OCI-LY1 (cell line): ENCODE measurements around the gene SERTAD4.

ENCODE experiments used
- H2AFZ ChIP-seq: fragments of 200-600 bp; sonication (generic), shearing (Covaris generic); 2 replicates; pipeline ENCODE4 v1.6.0; 2014; ENCODE audit warnings: antibody characterized with exemption, mild to moderate bottlenecking, low read length
- H3F3A ChIP-seq: fragments of 200-600 bp; sonication (generic), shearing (Covaris generic); 2 replicates; pipeline ENCODE4 v1.6.0; 2014; ENCODE audit warnings: mild to moderate bottlenecking, antibody characterized with exemption, low read length, moderate library complexity; ENCODE audit not compliant: insufficient read depth
- H3K27ac ChIP-seq: fragments of 200-600 bp; sonication (generic); 2 replicates; pipeline ENCODE4 v1.5.1; 2014; ENCODE audit warnings: low read length, mixed run types, mild to moderate bottlenecking, low read depth; ENCODE audit not compliant: poor library complexity, severe bottlenecking
- H3K27me3 ChIP-seq: fragments of 200-600 bp; sonication (generic); 2 replicates; pipeline ENCODE4 v1.6.0; 2014; ENCODE audit warnings: antibody characterized with exemption, mild to moderate bottlenecking, low read length, moderate library complexity; ENCODE audit not compliant: insufficient read depth
- H3K36me3 ChIP-seq: fragments of 200-600 bp; sonication (generic); 2 replicates; pipeline ENCODE4 v1.6.1; 2014; ENCODE audit warnings: mild to moderate bottlenecking, antibody characterized with exemption, low read length, moderate library complexity, mixed read lengths; ENCODE audit not compliant: insufficient read depth
- H3K4me1 ChIP-seq: fragments of 200-600 bp; sonication (generic); 2 replicates; pipeline ENCODE4 v1.5.1; 2014; ENCODE audit warnings: mild to moderate bottlenecking, low read length, moderate library complexity; ENCODE audit not compliant: insufficient read depth, severe bottlenecking
- H3K4me2 ChIP-seq: fragments of 200-600 bp; sonication (generic), shearing (Covaris generic); 2 replicates; pipeline ENCODE4 v1.6.1; 2014; ENCODE audit warnings: low read length
- H3K4me3 ChIP-seq: fragments of 200-600 bp; sonication (generic); 2 replicates; pipeline ENCODE4 v1.5.1; 2014; ENCODE audit warnings: low read length, low read depth, mild to moderate bottlenecking, mixed read lengths; ENCODE audit not compliant: poor library complexity, severe bottlenecking
- H3K79me2 ChIP-seq: fragments of 200-600 bp; shearing (Covaris generic); 2 replicates; pipeline ENCODE4 v1.6.1; 2016; ENCODE audit warnings: mixed run types, low read length, mixed read lengths; ENCODE audit not compliant: insufficient read depth
- H3K9ac ChIP-seq: fragments of 200-600 bp; sonication (generic), shearing (Covaris generic); 2 replicates; pipeline ENCODE4 v1.6.1; 2014; ENCODE audit warnings: mild to moderate bottlenecking, low read length, mixed read lengths
- H3K9me2 ChIP-seq: fragments of 200-600 bp; sonication (generic), shearing (Covaris generic); 2 replicates; pipeline ENCODE4 v1.6.1; 2014; ENCODE audit warnings: low read depth, mild to moderate bottlenecking, low read length, mixed read lengths
- H3K9me3 ChIP-seq: fragments of 200-600 bp; shearing (Covaris generic); 2 replicates; pipeline ENCODE4 v1.6.1; 2014; ENCODE audit warnings: low read length, mixed read lengths
- H4K20me1 ChIP-seq: fragments of 200-600 bp; sonication (generic), shearing (Covaris generic); 2 replicates; pipeline ENCODE4 v1.6.0; 2016; ENCODE audit warnings: mild to moderate bottlenecking, low read length; ENCODE audit not compliant: insufficient read depth
- EZH2 ChIP-seq: fragments of 200-600 bp; sonication (generic), shearing (Covaris generic); IDR thresholded peaks from 2 replicates; pipeline ENCODE4 v1.8.0; 2017; ENCODE audit warnings: borderline replicate concordance, mixed run types, mild to moderate bottlenecking, antibody characterized with exemption, low read length, moderate library complexity, mixed read lengths
- TF ChIP-seq, protein P1 (sequence below): fragments of 200-600 bp; sonication (generic), shearing (Covaris generic); IDR thresholded peaks from 2 replicates; pipeline ENCODE4 v1.5.1; 2017; ENCODE audit warnings: mild to moderate bottlenecking, antibody characterized with exemption, low read length, moderate library complexity, mixed read lengths

The SERTAD4 gene

DNA sequence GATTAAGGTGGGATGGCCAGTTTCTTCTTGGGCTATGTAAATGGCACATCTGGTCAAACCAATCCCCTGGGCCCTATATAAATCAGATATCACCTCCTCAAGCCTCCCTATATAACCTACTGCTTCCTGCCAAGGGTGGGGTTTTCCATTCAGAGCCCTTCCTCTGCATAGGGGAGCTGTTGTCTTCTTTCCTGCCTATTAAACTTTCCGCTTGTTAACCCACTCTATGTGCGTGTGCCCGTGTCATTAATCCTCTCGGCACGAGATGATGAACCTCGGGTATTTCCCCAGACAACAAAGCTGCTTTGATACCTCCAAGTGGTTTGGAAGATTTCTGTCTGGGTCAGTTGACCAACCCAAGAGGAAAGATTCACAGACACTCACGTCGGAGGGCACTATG lies 19.3 kb upstream of the SERTAD4 start:
- no peak overlapping the region for H3K9ac ChIP-seq
- H4K20me1 ChIP-seq, result no peaks in the 10 kb centered on the region
- no peaks in the 10 kb centered on the region for H3K79me2 ChIP-seq
- no peak overlapping the region for H3K27ac ChIP-seq
- no peaks in the 10 kb centered on the region for H3K9me2 ChIP-seq
- no peaks in the 10 kb centered on the region for H3K27me3 ChIP-seq
- H3K4me3 ChIP-seq, result no peak overlapping the region
- H2AFZ ChIP-seq, result no peak overlapping the region
- H3K36me3 ChIP-seq, result no peaks in the 10 kb centered on the region
- H3K4me2 ChIP-seq, result no peak overlapping the region
- H3K4me1 ChIP-seq, result no peaks in the 10 kb centered on the region
- no peak for TF ChIP-seq EZH2
- TF ChIP-seq, protein P1, sequence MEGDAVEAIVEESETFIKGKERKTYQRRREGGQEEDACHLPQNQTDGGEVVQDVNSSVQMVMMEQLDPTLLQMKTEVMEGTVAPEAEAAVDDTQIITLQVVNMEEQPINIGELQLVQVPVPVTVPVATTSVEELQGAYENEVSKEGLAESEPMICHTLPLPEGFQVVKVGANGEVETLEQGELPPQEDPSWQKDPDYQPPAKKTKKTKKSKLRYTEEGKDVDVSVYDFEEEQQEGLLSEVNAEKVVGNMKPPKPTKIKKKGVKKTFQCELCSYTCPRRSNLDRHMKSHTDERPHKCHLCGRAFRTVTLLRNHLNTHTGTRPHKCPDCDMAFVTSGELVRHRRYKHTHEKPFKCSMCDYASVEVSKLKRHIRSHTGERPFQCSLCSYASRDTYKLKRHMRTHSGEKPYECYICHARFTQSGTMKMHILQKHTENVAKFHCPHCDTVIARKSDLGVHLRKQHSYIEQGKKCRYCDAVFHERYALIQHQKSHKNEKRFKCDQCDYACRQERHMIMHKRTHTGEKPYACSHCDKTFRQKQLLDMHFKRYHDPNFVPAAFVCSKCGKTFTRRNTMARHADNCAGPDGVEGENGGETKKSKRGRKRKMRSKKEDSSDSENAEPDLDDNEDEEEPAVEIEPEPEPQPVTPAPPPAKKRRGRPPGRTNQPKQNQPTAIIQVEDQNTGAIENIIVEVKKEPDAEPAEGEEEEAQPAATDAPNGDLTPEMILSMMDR, result no peak
- no peaks in the 10 kb centered on the region for H3F3A ChIP-seq
- no peaks in the 10 kb centered on the region for H3K9me3 ChIP-seq

DNA sequence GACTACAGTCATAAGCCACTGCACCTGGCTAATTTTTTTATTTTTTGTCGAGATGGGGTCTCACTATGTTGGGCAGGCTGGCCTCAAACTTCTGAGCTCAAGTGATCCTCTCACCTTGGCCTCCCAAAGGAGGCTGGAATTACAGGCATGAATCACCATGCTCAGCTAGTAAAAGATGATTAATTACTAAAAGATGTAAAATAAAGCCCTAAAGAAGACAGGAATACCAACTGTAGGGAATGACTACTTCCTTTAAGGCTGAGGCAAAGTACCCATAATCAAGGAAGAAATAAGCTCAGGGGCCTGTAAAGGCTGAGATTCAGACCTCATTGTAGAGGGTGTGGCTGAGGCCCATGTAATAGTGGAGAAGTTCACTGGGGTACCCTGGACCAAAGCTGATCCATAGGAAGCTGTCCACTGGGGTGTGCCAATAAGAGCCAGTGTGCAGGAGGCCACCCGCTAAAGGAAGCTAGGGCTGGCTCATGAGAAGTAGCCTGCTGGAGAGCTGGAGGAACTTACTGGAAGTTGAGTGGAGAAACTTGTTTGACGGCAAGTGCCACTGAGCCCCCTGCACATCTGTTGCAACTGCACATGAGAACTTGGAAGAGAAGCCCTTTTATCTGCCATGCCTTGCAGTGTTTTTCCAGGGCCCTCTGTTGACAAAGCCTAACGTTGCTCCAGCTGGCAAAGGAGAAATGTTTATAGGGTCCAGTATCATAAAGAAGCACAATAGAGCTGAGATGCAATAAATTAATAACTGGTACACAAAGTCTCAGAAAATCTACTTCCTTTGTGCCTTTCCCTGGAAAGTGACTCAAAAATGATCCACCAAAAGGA lies 17.8 kb upstream of the SERTAD4 start:
- H4K20me1 ChIP-seq, result no peaks in the 10 kb centered on the region
- H3K27ac ChIP-seq, result no peak overlapping the region
- TF ChIP-seq, protein P1, result no peak
- TF ChIP-seq EZH2, result no peak
- no peaks in the 10 kb centered on the region for H3K9me2 ChIP-seq
- H3K79me2 ChIP-seq, result no peaks in the 10 kb centered on the region
- H3K36me3 ChIP-seq, result no peaks in the 10 kb centered on the region
- no peaks in the 10 kb centered on the region for H3K27me3 ChIP-seq
- H3K9me3 ChIP-seq, result no peaks in the 10 kb centered on the region
- H3K9ac ChIP-seq, result no peak overlapping the region
- no peaks in the 10 kb centered on the region for H3K4me1 ChIP-seq
- no peak overlapping the region for H2AFZ ChIP-seq
- no peaks in the 10 kb centered on the region for H3F3A ChIP-seq
- no peak overlapping the region for H3K4me2 ChIP-seq
- H3K4me3 ChIP-seq, result no peak overlapping the region

DNA sequence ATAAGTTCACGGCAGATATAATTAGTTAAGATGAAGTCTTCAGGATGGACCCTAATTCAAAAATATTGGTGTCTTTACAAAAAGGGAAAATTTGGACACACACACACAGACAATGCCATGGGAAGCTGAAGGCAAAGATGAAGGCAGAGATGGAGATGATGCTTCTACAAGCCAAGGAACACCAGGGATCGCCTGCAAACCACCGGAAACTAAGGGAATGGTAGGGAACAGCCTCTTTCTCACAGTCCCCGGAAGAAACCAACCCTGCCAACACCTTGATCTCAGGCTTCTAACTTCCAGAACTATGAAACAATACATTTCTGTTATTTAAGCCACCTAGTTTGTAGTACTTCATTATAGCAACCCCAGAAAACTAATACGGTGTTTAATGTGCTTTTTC lies 15.1 kb upstream of the SERTAD4 start:
- Histone ChIP-seq H3F3A (no peaks in the 10 kb centered on the region), H3K9ac (no peak overlapping the region), H3K9me2 (no peaks in the 10 kb centered on the region), H3K27me3 (no peaks in the 10 kb centered on the region), H3K4me1 (no peaks in the 10 kb centered on the region), H3K27ac (no peak overlapping the region), H3K4me2 (no peak overlapping the region), H3K4me3 (no peak overlapping the region), H4K20me1 (no peaks in the 10 kb centered on the region), H3K9me3 (no peaks in the 10 kb centered on the region), H2AFZ (no peak overlapping the region), H3K79me2 (no peaks in the 10 kb centered on the region), H3K36me3 (no peaks in the 10 kb centered on the region)
- no peak for TF ChIP-seq EZH2
- TF ChIP-seq, protein P1, result no peak
